Smooth muscle cell (in vitro differentiated cells): Measurements from ENCODE around the gene SMG9. TPM values are rescaled to one million over a fixed set of nuclear protein-coding genes. Genes with fewer than 3 reads are reported as not detected.

Source experiments
- DNase-seq: peaks from one replicate; lab custom pipeline; 2025; ENCODE audit not compliant: unreplicated experiment; lab: John Stamatoyannopoulos, UW
- H2AFZ ChIP-seq: fragments of 200-600 bp; sonication (generic); 2 replicates; pipeline ENCODE4 v1.6.0; 2016; ENCODE audit warnings: antibody characterized with exemption, low read depth, mild to moderate bottlenecking
- H3F3A ChIP-seq: fragments of 200-600 bp; sonication (generic); 2 replicates; pipeline ENCODE4 v1.6.0; 2017; ENCODE audit warnings: antibody characterized with exemption, low read depth
- H3K27ac ChIP-seq: fragments of 200-600 bp; sonication (generic); 2 replicates; pipeline ENCODE4 v1.5.1; 2016; ENCODE audit warnings: low read depth, mild to moderate bottlenecking
- H3K27me3 ChIP-seq: fragments of 200-600 bp; sonication (generic); 2 replicates; pipeline ENCODE4 v1.6.1; 2016; ENCODE audit warnings: low read depth, mild to moderate bottlenecking
- H3K36me3 ChIP-seq: fragments of 200-600 bp; sonication (generic); 2 replicates; pipeline ENCODE4 v1.5.1; 2016; ENCODE audit warnings: low read depth
- H3K4me1 ChIP-seq: fragments of 200-600 bp; sonication (generic); 2 replicates; pipeline ENCODE4 v1.5.1; 2016; ENCODE audit warnings: low read depth
- H3K4me2 ChIP-seq: fragments of 200-600 bp; sonication (generic); 2 replicates; pipeline ENCODE4 v1.6.0; 2016; ENCODE audit warnings: mild to moderate bottlenecking
- H3K4me3 ChIP-seq: fragments of 200-600 bp; sonication (generic); 2 replicates; pipeline ENCODE4 v1.5.1; 2016; ENCODE audit warnings: mild to moderate bottlenecking
- H3K79me2 ChIP-seq: fragments of 200-600 bp; sonication (generic); 2 replicates; pipeline ENCODE4 v1.6.0; 2016; ENCODE audit warnings: low read depth, mild to moderate bottlenecking
- H3K9ac ChIP-seq: fragments of 200-600 bp; sonication (generic); 2 replicates; pipeline ENCODE4 v1.6.0; 2016; ENCODE audit warnings: low read depth
- H3K9me3 ChIP-seq: fragments of 200-600 bp; sonication (generic); replicated peaks from 2 replicates; pipeline ENCODE4 v1.5.1; 2016; ENCODE audit warnings: low read depth
- H4K20me1 ChIP-seq: fragments of 200-600 bp; sonication (generic); 2 replicates; pipeline ENCODE4 v1.6.0; 2016; ENCODE audit warnings: low read depth
- WGBS: methylation state at CpG from one replicate; pipeline ENCODE4 v1.1.7; 2016; ENCODE audit warnings: low lambda C conversion rate; 5-methylcytosine and 5-hydroxymethylcytosine counted together
- polyA plus RNA-seq: library from polyadenylated mRNA; unstranded; fragments of >200 nt; fragmentation: Nextera tagmentation; extraction: Ambion mirVana; gene quantifications from 2 replicates; pipeline ENCODE4 v1.2.1, GENCODE V29; 2016
- total RNA-seq: library from RNA; depleted of rRNA; stranded (reverse); fragments of >200 nt; gene quantifications from 2 replicates; pipeline ENCODE4 v1.2.3, GENCODE V29; 2014
- TF ChIP-seq, protein P1 (sequence below): fragments of 200-600 bp; sonication (generic); IDR thresholded peaks from 2 replicates; pipeline ENCODE4 v1.5.1; 2017; ENCODE audit warnings: borderline replicate concordance, mild to moderate bottlenecking, antibody characterized with exemption; ENCODE audit not compliant: insufficient read depth, poor library complexity, severe bottlenecking

The SMG9 gene
- total and polyA plus RNA-seq, 2 experiments from 2014 or later = 13.2 to 39.2 TPM

DNA sequence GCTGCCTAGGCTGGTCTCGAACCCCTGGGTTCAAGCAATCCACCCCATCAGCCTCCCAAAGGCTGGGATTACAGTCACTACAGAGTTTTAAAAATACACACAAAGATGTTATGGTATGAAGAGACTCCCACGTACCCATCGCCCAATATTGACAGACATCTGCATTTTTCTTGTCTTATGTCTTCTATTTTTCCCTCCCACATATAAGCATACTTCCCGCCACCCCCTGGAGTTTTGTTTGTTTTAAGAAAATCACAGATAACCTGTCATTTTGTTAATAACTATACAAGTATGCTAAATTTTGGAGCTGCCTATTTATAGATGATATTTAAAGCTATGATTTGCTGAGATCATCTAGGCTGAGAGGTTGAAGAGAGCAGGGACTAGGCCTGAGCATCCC is 6.2 kb upstream of the SMG9 start:
- TF ChIP-seq, protein P1, sequence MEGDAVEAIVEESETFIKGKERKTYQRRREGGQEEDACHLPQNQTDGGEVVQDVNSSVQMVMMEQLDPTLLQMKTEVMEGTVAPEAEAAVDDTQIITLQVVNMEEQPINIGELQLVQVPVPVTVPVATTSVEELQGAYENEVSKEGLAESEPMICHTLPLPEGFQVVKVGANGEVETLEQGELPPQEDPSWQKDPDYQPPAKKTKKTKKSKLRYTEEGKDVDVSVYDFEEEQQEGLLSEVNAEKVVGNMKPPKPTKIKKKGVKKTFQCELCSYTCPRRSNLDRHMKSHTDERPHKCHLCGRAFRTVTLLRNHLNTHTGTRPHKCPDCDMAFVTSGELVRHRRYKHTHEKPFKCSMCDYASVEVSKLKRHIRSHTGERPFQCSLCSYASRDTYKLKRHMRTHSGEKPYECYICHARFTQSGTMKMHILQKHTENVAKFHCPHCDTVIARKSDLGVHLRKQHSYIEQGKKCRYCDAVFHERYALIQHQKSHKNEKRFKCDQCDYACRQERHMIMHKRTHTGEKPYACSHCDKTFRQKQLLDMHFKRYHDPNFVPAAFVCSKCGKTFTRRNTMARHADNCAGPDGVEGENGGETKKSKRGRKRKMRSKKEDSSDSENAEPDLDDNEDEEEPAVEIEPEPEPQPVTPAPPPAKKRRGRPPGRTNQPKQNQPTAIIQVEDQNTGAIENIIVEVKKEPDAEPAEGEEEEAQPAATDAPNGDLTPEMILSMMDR = no peak

GRCh38 chr19:43759515-43759914 is 4.8 kb upstream of the SMG9 start:
- Histone ChIP-seq H3F3A (peaks cover 22% of the 10 kb centered on the region), H3K9me3 (no peaks in the 10 kb centered on the region), H3K4me2 (no peak overlapping the region), H3K36me3 (no peaks in the 10 kb centered on the region), H4K20me1 (no peaks in the 10 kb centered on the region), H3K27ac (peak overlapping the region; percentile 53), H3K4me1 (no peaks in the 10 kb centered on the region), H3K9ac (no peak overlapping the region), H3K79me2 (no peaks in the 10 kb centered on the region), H2AFZ (no peak overlapping the region), H3K27me3 (no peaks in the 10 kb centered on the region), H3K4me3 (no peak overlapping the region)
- no peak for DNase-seq
- TF ChIP-seq, protein P1 = no peak
- 57% methylated on average over 5 of the region's 5 CpGs for WGBS

More for the DNA sequence above, 6.2 kb upstream of the SMG9 start:
- Histone ChIP-seq H3K36me3 (no peaks in the 10 kb centered on the region), H3K79me2 (no peaks in the 10 kb centered on the region), H3K27me3 (no peaks in the 10 kb centered on the region), H3K9ac (no peak overlapping the region), H3K4me1 (no peaks in the 10 kb centered on the region), H3F3A (peaks cover 19% of the 10 kb centered on the region), H3K27ac (no peak overlapping the region), H4K20me1 (no peaks in the 10 kb centered on the region), H3K4me2 (no peak overlapping the region), H3K4me3 (no peak overlapping the region), H3K9me3 (no peaks in the 10 kb centered on the region), H2AFZ (no peak overlapping the region)
- DNase-seq = no peak
- 91% methylated on average over 4 of the region's 4 CpGs for WGBS

DNA sequence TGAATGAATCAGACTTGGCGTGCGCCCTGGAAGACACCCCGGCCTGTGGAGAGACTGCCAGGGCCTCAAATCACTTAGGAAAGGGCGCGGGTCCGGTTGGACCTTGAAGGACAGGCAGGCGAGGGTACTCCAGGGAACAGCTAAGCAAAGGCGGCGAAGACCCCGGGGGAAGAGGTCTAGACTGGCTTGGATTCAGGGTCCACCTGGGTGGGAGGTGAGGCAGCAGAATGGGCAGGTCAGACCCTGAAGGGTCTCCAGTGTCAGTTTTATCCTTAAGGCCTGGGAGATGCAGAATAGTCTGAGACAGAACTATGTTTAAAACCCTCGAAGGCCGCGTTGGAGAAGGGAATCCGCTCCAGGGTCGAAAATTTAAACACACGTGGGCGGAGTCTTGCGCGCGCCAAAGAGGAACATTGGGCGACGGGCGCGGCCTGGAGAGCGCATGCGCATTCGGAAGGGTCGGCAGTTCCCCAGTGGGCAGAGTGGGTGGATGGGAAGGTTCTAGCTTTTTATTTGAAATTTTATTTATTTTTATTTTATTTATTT is 567 bp upstream of the SMG9 start:
- Histone ChIP-seq H3K4me2 (peak overlapping the region; percentile 98), H4K20me1 (peaks cover 16% of the 10 kb centered on the region), H3F3A (peaks cover 31% of the 10 kb centered on the region), H3K9ac (peak overlapping the region; percentile 98), H3K4me1 (peaks cover 10% of the 10 kb centered on the region), H3K36me3 (peaks cover 2% of the 10 kb centered on the region), H2AFZ (peak overlapping the region; percentile 91), H3K27ac (peak overlapping the region; percentile 100), H3K4me3 (peak overlapping the region; percentile 86), H3K79me2 (peaks cover 20% of the 10 kb centered on the region), H3K27me3 (no peaks in the 10 kb centered on the region), H3K9me3 (no peaks in the 10 kb centered on the region)
- DNase-seq = peak; percentile 48
- WGBS = 1% methylated on average over 28 of the region's 28 CpGs
- TF ChIP-seq, protein P1 = no peak

GRCh38 chr19:43754253-43754502 is 584 bp downstream of the SMG9 start:
- Histone ChIP-seq H4K20me1 (peaks cover 19% of the 10 kb centered on the region), H3K36me3 (peaks cover 6% of the 10 kb centered on the region), H3F3A (peaks cover 30% of the 10 kb centered on the region), H3K9me3 (no peaks in the 10 kb centered on the region), H3K79me2 (peaks cover 29% of the 10 kb centered on the region), H3K27me3 (no peaks in the 10 kb centered on the region), H3K4me2 (peak overlapping the region; percentile 98), H3K27ac (peak overlapping the region; percentile 100), H2AFZ (peak overlapping the region; percentile 68), H3K4me1 (peaks cover 10% of the 10 kb centered on the region), H3K4me3 (peak overlapping the region; percentile 86), H3K9ac (peak overlapping the region; percentile 98)
- DNase-seq = no peak
- under 1% methylated on average over 11 of the region's 11 CpGs for WGBS
- TF ChIP-seq, protein P1 = no peak
